ENCODE results near the gene COMMD1. TPM values are rescaled to one million over a fixed set of nuclear protein-coding genes. Genes with fewer than 3 reads are reported as not detected.

COMMD1 gene
- polyA plus RNA-seq, 1 donor from 2014 or later = 69.1 TPM

GRCh38 chr2:62149708-62150107, 244.2 kb downstream of the COMMD1 start:
- H3K4me2 ChIP-seq (ENCODE audit: low read length) = no peak overlapping the region
- H3F3A ChIP-seq (ENCODE audit: insufficient read depth, low read length, poor library complexity, severe bottlenecking) = no peaks in the 10 kb centered on the region
- H3K27me3 ChIP-seq (ENCODE audit: insufficient read depth, low read depth, low read length) = no peaks in the 10 kb centered on the region

GRCh38 chr2:62150597-62151305, 245.3 kb downstream of the COMMD1 start:
- Histone ChIP-seq H4K20me1 (ENCODE audit: insufficient read depth) (no peaks in the 10 kb centered on the region), H3K9me2 (ENCODE audit: insufficient read depth, low read length) (no peaks in the 10 kb centered on the region), H3K4me2 (ENCODE audit: low read length) (no peak overlapping the region), H3F3A (ENCODE audit: insufficient read depth, low read length, poor library complexity, severe bottlenecking) (no peaks in the 10 kb centered on the region), H2AFZ (ENCODE audit: low read depth, low read length) (no peak overlapping the region), H3K9ac (ENCODE audit: low read length) (no peak overlapping the region), H3K27me3 (ENCODE audit: insufficient read depth, low read depth, low read length) (no peaks in the 10 kb centered on the region), H3K27ac (ENCODE audit: low read length) (no peak overlapping the region), H3K4me3 (ENCODE audit: low read length) (no peak overlapping the region), H3K9me3 (ENCODE audit: low read length) (peaks cover 4% of the 10 kb centered on the region), H3K36me3 (ENCODE audit: insufficient read depth, low read length) (no peaks in the 10 kb centered on the region), H3K79me2 (replicated peaks; ENCODE audit: insufficient read depth, low read length) (no peaks in the 10 kb centered on the region)
- TF ChIP-seq MXI1 (conservative IDR thresholded peaks at IDR 0.05; ENCODE audit: poor library complexity, severe bottlenecking) = no peak
- no peak for TF ChIP-seq EP300 (conservative IDR thresholded peaks at IDR 0.05; ENCODE audit: poor library complexity, severe bottlenecking)
- TF ChIP-seq POLR2AphosphoS5 (IDR thresholded peaks at IDR 0.05) = no peak
- TF ChIP-seq RAD21 (conservative IDR thresholded peaks at IDR 0.05) = no peak
- no peak for TF ChIP-seq EZH2 (IDR thresholded peaks at IDR 0.05; ENCODE audit: borderline replicate concordance, insufficient read depth, low read length, poor library complexity, severe bottlenecking)
- no peak for TF ChIP-seq CTCF (IDR thresholded peaks at IDR 0.05; ENCODE audit: poor library complexity, severe bottlenecking)
- no peak for TF ChIP-seq TAF1 (IDR thresholded peaks at IDR 0.05; ENCODE audit: low read depth)

More at GRCh38 chr2:62149708-62150107, 244.2 kb downstream of the COMMD1 start:
- Histone ChIP-seq H3K36me3 (ENCODE audit: insufficient read depth, low read length) (no peaks in the 10 kb centered on the region), H3K27ac (ENCODE audit: low read length) (no peak overlapping the region), H2AFZ (ENCODE audit: low read depth, low read length) (no peak overlapping the region), H3K9me2 (ENCODE audit: insufficient read depth, low read length) (no peaks in the 10 kb centered on the region), H3K79me2 (replicated peaks; ENCODE audit: insufficient read depth, low read length) (no peaks in the 10 kb centered on the region), H3K4me3 (ENCODE audit: low read length) (no peak overlapping the region), H3K9ac (ENCODE audit: low read length) (no peak overlapping the region), H4K20me1 (ENCODE audit: insufficient read depth) (no peaks in the 10 kb centered on the region), H3K9me3 (ENCODE audit: low read length) (peaks cover under 1% of the 10 kb centered on the region)
- TF ChIP-seq MXI1 (conservative IDR thresholded peaks at IDR 0.05; ENCODE audit: poor library complexity, severe bottlenecking) (no peak), SMC3 (conservative IDR thresholded peaks at IDR 0.05; ENCODE audit: poor library complexity) (no peak), EP300 (conservative IDR thresholded peaks at IDR 0.05; ENCODE audit: poor library complexity, severe bottlenecking) (no peak), POLR2AphosphoS5 (IDR thresholded peaks at IDR 0.05) (no peak), REST (IDR thresholded peaks at IDR 0.05; ENCODE audit: borderline replicate concordance) (no peak), RAD21 (conservative IDR thresholded peaks at IDR 0.05) (no peak), CTCF (IDR thresholded peaks at IDR 0.05; ENCODE audit: poor library complexity, severe bottlenecking) (no peak), EZH2 (IDR thresholded peaks at IDR 0.05; ENCODE audit: borderline replicate concordance, insufficient read depth, low read length, poor library complexity, severe bottlenecking) (no peak), TAF1 (IDR thresholded peaks at IDR 0.05; ENCODE audit: low read depth) (no peak)
